Activated CD8-positive, alpha-beta memory T cell treated with anti-CD3 and anti-CD28 coated beads, Interleukin-2, amount 10 ng/mL, durations not matched to agents 7 days and 5 days (primary cell): Measurements from ENCODE around the gene PDPK1. TPM values are rescaled to one million over a fixed set of nuclear protein-coding genes. Genes with fewer than 3 reads are reported as not detected.

Experiments
- microRNA-seq: library from miRNA; unstranded; fragments of <30 nt; microRNA quantifications from one replicate; pipeline ENCODE4 v1.2.0, GENCODE V29; 2022
- total RNA-seq, 2 experiments: library from RNA; stranded (reverse); gene quantifications; one replicate each; pipeline ENCODE4 v1.2.3, GENCODE V29; 2021

Gene PDPK1
- total RNA-seq, 2 experiments from 2014 or later: 40.3 to 45.1 TPM

Small RNA genes lying within 50 kb of the gene (microRNA-seq; reads per million reads assigned to microRNA genes)
- not detected for gene MIR3178

Other genes starting within 250 kb of the PDPK1 start
- 10 to 100 TPM in 1 of 2 experiments, 1 to 10 TPM in 1; 6.4 to 10.9 TPM for gene ABCA3, start 197.3 kb upstream of the PDPK1 start, total RNA-seq
- 100 to 1,000 TPM in 1 of 2 experiments, 10 to 100 TPM in 1; 84.2 to 103 TPM for gene CCNF, start 108.6 kb upstream of the PDPK1 start, total RNA-seq
- gene TEDC2, start 77.9 kb upstream of the PDPK1 start, total RNA-seq: 10 to 100 TPM; 24.9 to 27.5 TPM
- not detected for gene NTN3, start 66.7 kb upstream of the PDPK1 start, total RNA-seq
- gene TBC1D24, start 62.9 kb upstream of the PDPK1 start, total RNA-seq: 10 to 100 TPM; 18.7 to 23.3 TPM
- 100 to 1,000 TPM; 104 to 121 TPM for gene ATP6V0C, start 24.1 kb upstream of the PDPK1 start, total RNA-seq
- 10 to 100 TPM; 52.5 to 54.2 TPM for gene AMDHD2, start 17.6 kb upstream of the PDPK1 start, total RNA-seq
- gene CEMP1, start 6.6 kb upstream of the PDPK1 start, total RNA-seq: not detected
- 10 to 100 TPM; 34.2 to 41.7 TPM for gene KCTD5, start 144.5 kb downstream of the PDPK1 start, total RNA-seq
- 1 to 10 TPM; 1.2 to 1.7 TPM for gene PRSS27, start 182.2 kb downstream of the PDPK1 start, total RNA-seq
- 100 to 1,000 TPM; 631 to 651 TPM for gene SRRM2, start 214.6 kb downstream of the PDPK1 start, total RNA-seq
- gene ELOB, start 239.3 kb downstream of the PDPK1 start, total RNA-seq: 100 to 1,000 TPM; 260 to 318 TPM
- not detected for gene PRSS33, start 249.5 kb downstream of the PDPK1 start, total RNA-seq